WTC11 (cell line): Measurements from ENCODE around the gene PCIF1. TPM values are rescaled to one million over a fixed set of nuclear protein-coding genes. Genes with fewer than 3 reads are reported as not detected.

Source experiments
- total RNA-seq: library from RNA; stranded (reverse); gene quantifications from 3 replicates; pipeline ENCODE4 v1.2.3, GENCODE V29; 2021

Gene PCIF1
- total RNA-seq, 1 experiment from 2014 or later, result 42.2 TPM

Other genes with a start within 250 kb of the PCIF1 start
- gene WFDC13, start 232.6 kb upstream of the PCIF1 start, total RNA-seq, result not detected in 3 replicates
- 0.42 to 0.62 TPM (median 0.53 TPM) in 3 replicates for gene WFDC10B, start 229.7 kb upstream of the PCIF1 start, total RNA-seq
- gene SPINT4, start 212.3 kb upstream of the PCIF1 start, total RNA-seq, result not detected in 3 replicates
- not detected in 3 replicates for gene WFDC3, start 142.8 kb upstream of the PCIF1 start, total RNA-seq
- gene DNTTIP1, start 142.7 kb upstream of the PCIF1 start, total RNA-seq, result 34.2 to 35.7 TPM (median 35.1 TPM) in 3 replicates
- 249 to 251 TPM (median 249 TPM) in 3 replicates for gene UBE2C, start 122.0 kb upstream of the PCIF1 start, total RNA-seq
- 2.7 to 3.6 TPM (median 3.0 TPM) in 3 replicates for gene TNNC2, start 107.4 kb upstream of the PCIF1 start, total RNA-seq
- gene SNX21, start 100.9 kb upstream of the PCIF1 start, total RNA-seq, result 17.9 to 23.1 TPM (median 21.7 TPM) in 3 replicates
- gene ACOT8, start 77.3 kb upstream of the PCIF1 start, total RNA-seq, result 38.1 to 41.1 TPM (median 39.4 TPM) in 3 replicates
- 3.4 to 5.4 TPM (median 4.7 TPM) in 3 replicates for gene ZSWIM3, start 77.1 kb upstream of the PCIF1 start, total RNA-seq
- 15.2 to 17.4 TPM (median 17.0 TPM) in 3 replicates for gene ZSWIM1, start 53.5 kb upstream of the PCIF1 start, total RNA-seq
- gene SPATA25, start 47.1 kb upstream of the PCIF1 start, total RNA-seq, result 3.3 to 4.5 TPM (median 3.7 TPM) in 3 replicates
- 6.1 to 8.3 TPM (median 6.6 TPM) in 3 replicates for gene NEURL2, start 43.5 kb upstream of the PCIF1 start, total RNA-seq
- gene CTSA, start 43.3 kb upstream of the PCIF1 start, total RNA-seq, result 44.2 to 48.3 TPM (median 47.2 TPM) in 3 replicates
- gene PLTP, start 22.5 kb upstream of the PCIF1 start, total RNA-seq, result 109 to 135 TPM (median 133 TPM) in 3 replicates
- gene ZNF335, start 37.5 kb downstream of the PCIF1 start, total RNA-seq, result 16.3 to 20.0 TPM (median 16.4 TPM) in 3 replicates
- gene MMP9, start 74.2 kb downstream of the PCIF1 start, total RNA-seq, result 5.8 to 7.1 TPM (median 5.8 TPM) in 3 replicates
- 6.6 to 8.5 TPM (median 7.2 TPM) in 3 replicates for gene SLC12A5, start 94.5 kb downstream of the PCIF1 start, total RNA-seq
- gene NCOA5, start 155.3 kb downstream of the PCIF1 start, total RNA-seq, result 16.5 to 20.5 TPM (median 16.5 TPM) in 3 replicates
- gene CD40, start 183.6 kb downstream of the PCIF1 start, total RNA-seq, result 12.9 to 15.3 TPM (median 14.8 TPM) in 3 replicates